Prostate gland (tissue), 2 donors: Measurements from ENCODE around the gene C9orf43.

Experiments
- POLR2A ChIP-seq: fragments of 450-650 bp; IDR thresholded peaks from one replicate; pipeline ENCODE4 v1.6.1; 2016; ENCODE audit warnings: antibody characterized with exemption, mild to moderate bottlenecking
- POLR2AphosphoS5 ChIP-seq: sonication (generic); formaldehyde crosslinking; IDR thresholded peaks from one replicate; pipeline ENCODE4 v1.6.1; 2017; ENCODE audit warnings: antibody characterized with exemption
- TF ChIP-seq, protein P1 (sequence below), 4 experiments: fragments of 200-600 bp in 2 of 4; fragments of 450-650 bp in 2 of 4; sonication (generic) in 2 of 4; IDR thresholded peaks; 1 replicate in 3 of 4; 2 replicates in 1 of 4; pipeline ENCODE4 v1.5.1; 2016 to 2019; ENCODE audit warnings: antibody characterized with exemption in 4 of 4, mild to moderate bottlenecking in 2 of 4, moderate library complexity in 2 of 4

DNA sequence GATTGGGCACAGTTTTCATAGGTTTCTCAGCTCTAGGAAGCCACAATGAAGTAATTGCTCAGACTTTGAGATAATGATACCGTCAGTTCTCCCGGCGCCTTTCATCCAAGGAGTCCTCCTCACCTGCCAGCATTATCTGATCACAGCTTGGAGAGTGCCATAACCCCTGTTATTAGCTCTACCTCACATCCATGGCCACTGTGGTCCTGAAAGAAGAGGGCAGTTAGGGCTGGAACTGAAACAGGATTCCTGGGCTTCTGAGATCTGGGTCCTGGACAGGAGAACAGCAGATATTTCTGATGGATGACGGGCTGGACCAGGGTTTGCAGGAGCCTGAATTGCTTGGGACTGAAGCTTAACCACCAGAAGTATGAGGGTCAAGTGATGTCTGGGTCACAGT is 66.5 kb downstream of the C9orf43 start:
- TF ChIP-seq, protein P1, sequence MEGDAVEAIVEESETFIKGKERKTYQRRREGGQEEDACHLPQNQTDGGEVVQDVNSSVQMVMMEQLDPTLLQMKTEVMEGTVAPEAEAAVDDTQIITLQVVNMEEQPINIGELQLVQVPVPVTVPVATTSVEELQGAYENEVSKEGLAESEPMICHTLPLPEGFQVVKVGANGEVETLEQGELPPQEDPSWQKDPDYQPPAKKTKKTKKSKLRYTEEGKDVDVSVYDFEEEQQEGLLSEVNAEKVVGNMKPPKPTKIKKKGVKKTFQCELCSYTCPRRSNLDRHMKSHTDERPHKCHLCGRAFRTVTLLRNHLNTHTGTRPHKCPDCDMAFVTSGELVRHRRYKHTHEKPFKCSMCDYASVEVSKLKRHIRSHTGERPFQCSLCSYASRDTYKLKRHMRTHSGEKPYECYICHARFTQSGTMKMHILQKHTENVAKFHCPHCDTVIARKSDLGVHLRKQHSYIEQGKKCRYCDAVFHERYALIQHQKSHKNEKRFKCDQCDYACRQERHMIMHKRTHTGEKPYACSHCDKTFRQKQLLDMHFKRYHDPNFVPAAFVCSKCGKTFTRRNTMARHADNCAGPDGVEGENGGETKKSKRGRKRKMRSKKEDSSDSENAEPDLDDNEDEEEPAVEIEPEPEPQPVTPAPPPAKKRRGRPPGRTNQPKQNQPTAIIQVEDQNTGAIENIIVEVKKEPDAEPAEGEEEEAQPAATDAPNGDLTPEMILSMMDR (IDR thresholded peaks at IDR 0.05), result no peak
- TF ChIP-seq POLR2A (no peak), POLR2AphosphoS5 (no peak)
